Glutamatergic neuron (in vitro differentiated cells): ENCODE measurements around the gene MTPN. TPM values are rescaled to one million over a fixed set of nuclear protein-coding genes. Genes with fewer than 3 reads are reported as not detected.

Source experiments
- DNase-seq: peaks from one replicate; pipeline ENCODE4 v3.0.0; 2022
- H3K27ac Mint-ChIP-seq: one replicate; pipeline ENCODE4 v1.8.0; 2020; ENCODE audit warnings: mild to moderate bottlenecking, mixed read lengths, inconsistent platforms; ENCODE audit not compliant: unreplicated experiment
- H3K27me3 Mint-ChIP-seq: one replicate; pipeline ENCODE4 v1.8.0; 2020; ENCODE audit warnings: mild to moderate bottlenecking, moderate library complexity, mixed read lengths, inconsistent platforms; ENCODE audit not compliant: unreplicated experiment
- H3K36me3 Mint-ChIP-seq: one replicate; pipeline ENCODE4 v1.8.0; 2020; ENCODE audit warnings: mild to moderate bottlenecking, mixed read lengths, inconsistent platforms; ENCODE audit not compliant: unreplicated experiment
- H3K4me1 Mint-ChIP-seq: one replicate; pipeline ENCODE4 v1.8.0; 2020; ENCODE audit warnings: mild to moderate bottlenecking, low read depth, mixed read lengths, inconsistent platforms; ENCODE audit not compliant: unreplicated experiment
- H3K4me3 Mint-ChIP-seq: one replicate; pipeline ENCODE4 v1.8.0; 2020; ENCODE audit warnings: mild to moderate bottlenecking, mixed read lengths, inconsistent platforms; ENCODE audit not compliant: unreplicated experiment
- H3K9me3 Mint-ChIP-seq: one replicate; pipeline ENCODE4 v1.8.0; 2020; ENCODE audit warnings: mild to moderate bottlenecking, moderate library complexity, mixed read lengths, inconsistent platforms; ENCODE audit not compliant: unreplicated experiment
- total RNA-seq: library from RNA; stranded (reverse); fragmentation: NEBNext Ultra II Directional; extraction: Animal tissue kit (Norgen Biotek cat#: 25700); gene quantifications from one replicate; pipeline ENCODE4 v1.2.1, GENCODE V29; 2021; ENCODE audit not compliant: unreplicated experiment
- TF ChIP-seq, protein P1 (sequence below): fragments of 200-600 bp; sonication (generic); IDR thresholded peaks from one replicate; pipeline ENCODE4 v1.5.0; 2021; ENCODE audit not compliant: partially characterized antibody, unreplicated experiment

MTPN gene
- total RNA-seq, 1 donor from 2014 or later, result 181 TPM

DNA sequence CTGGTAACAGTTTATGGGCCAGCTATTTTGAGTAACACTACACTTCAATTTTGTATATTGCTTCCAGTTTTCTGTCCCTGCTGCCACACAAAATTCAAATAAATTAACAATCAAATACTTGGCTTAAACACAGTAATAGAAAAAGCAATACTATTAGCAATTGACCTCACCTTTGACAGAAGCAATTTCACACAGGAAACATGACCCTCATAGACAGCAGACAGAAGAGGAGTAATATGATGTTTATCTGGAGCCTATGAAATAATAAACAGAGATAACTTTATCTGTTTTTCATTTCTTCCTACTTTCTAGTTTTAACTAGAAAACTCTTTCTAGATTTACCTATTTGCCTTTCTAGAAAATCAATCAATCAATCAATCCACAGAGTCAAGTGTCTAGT, 26.7 kb downstream of the MTPN start:
- H3K27me3 Mint-ChIP-seq, result no peaks in the 10 kb centered on the region

DNA sequence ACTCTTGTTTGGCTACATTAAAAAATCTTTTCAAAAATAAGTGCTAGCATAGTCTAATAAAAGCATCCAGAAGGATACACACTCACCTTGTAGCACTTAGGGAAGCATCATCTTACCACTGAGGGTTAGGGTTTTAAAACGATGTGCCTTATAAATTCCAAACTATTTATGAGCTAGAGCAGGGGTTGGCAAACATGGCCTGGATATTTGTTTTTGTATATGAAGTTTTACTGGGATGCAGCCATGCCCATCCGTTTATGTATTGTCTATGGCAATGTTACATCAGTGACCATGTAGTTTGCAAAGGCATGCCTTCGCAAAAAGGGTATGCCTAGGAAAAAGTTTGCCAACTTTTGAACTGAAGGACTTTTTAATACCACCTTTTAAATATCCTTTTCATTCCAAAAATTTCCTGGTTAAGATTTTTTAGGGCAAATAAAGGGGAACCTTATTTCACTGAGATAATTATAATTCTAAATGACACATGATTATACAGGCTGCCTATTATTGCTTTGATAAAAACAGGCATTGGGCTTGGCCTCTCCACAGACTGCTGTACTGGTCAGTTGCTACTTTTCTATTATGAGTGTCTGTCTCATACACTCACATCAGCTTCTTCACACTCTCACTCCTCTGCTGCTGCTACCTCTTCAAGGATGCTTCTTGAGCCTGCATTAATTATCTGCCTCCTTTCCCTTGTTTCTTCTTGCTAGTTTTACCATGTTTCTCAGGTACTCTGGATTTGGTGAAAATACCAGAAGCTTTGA, 30.7 kb downstream of the MTPN start:
- Mint-ChIP-seq H3K27ac (no peak overlapping the region), H3K4me1 (peaks cover 7% of the 10 kb centered on the region)

More for the DNA sequence above, 26.7 kb downstream of the MTPN start:
- no peak for DNase-seq
- peaks cover 1% of the 10 kb centered on the region for H3K9me3 Mint-ChIP-seq
- no peak overlapping the region for H3K4me3 Mint-ChIP-seq
- TF ChIP-seq, protein P1, sequence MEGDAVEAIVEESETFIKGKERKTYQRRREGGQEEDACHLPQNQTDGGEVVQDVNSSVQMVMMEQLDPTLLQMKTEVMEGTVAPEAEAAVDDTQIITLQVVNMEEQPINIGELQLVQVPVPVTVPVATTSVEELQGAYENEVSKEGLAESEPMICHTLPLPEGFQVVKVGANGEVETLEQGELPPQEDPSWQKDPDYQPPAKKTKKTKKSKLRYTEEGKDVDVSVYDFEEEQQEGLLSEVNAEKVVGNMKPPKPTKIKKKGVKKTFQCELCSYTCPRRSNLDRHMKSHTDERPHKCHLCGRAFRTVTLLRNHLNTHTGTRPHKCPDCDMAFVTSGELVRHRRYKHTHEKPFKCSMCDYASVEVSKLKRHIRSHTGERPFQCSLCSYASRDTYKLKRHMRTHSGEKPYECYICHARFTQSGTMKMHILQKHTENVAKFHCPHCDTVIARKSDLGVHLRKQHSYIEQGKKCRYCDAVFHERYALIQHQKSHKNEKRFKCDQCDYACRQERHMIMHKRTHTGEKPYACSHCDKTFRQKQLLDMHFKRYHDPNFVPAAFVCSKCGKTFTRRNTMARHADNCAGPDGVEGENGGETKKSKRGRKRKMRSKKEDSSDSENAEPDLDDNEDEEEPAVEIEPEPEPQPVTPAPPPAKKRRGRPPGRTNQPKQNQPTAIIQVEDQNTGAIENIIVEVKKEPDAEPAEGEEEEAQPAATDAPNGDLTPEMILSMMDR, result no peak
- no peak overlapping the region for H3K27ac Mint-ChIP-seq
- no peaks in the 10 kb centered on the region for H3K36me3 Mint-ChIP-seq
- peaks cover 10% of the 10 kb centered on the region for H3K4me1 Mint-ChIP-seq

DNA sequence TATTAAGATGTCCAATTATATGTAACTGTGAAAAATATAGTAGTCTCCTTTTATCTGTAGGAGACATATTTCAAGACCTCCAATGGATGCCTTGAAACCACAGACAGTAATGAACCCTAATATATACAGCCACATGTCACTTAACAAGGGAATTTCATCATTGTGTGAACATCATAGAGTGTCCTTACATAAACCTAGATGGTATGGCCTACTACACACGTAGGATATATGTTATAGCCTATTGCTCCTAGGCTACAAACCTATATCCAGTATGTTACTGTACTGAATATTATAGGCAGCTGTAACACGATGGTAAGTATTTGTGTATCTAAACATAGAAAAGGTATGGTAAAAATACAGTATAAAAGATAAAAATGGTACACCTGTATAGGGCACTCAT, 32.4 kb downstream of the MTPN start:
- TF ChIP-seq, protein P1, result no peak
- Mint-ChIP-seq H3K4me3 (no peak overlapping the region), H3K27me3 (no peaks in the 10 kb centered on the region), H3K27ac (no peak overlapping the region), H3K4me1 (peaks cover 16% of the 10 kb centered on the region), H3K9me3 (no peaks in the 10 kb centered on the region), H3K36me3 (no peaks in the 10 kb centered on the region)
- DNase-seq, result no peak

More for the DNA sequence above, 30.7 kb downstream of the MTPN start:
- no peaks in the 10 kb centered on the region for H3K27me3 Mint-ChIP-seq
- no peaks in the 10 kb centered on the region for H3K36me3 Mint-ChIP-seq
- TF ChIP-seq, protein P1, result no peak
- H3K9me3 Mint-ChIP-seq, result no peaks in the 10 kb centered on the region
- no peak for DNase-seq
- H3K4me3 Mint-ChIP-seq, result no peak overlapping the region

DNA sequence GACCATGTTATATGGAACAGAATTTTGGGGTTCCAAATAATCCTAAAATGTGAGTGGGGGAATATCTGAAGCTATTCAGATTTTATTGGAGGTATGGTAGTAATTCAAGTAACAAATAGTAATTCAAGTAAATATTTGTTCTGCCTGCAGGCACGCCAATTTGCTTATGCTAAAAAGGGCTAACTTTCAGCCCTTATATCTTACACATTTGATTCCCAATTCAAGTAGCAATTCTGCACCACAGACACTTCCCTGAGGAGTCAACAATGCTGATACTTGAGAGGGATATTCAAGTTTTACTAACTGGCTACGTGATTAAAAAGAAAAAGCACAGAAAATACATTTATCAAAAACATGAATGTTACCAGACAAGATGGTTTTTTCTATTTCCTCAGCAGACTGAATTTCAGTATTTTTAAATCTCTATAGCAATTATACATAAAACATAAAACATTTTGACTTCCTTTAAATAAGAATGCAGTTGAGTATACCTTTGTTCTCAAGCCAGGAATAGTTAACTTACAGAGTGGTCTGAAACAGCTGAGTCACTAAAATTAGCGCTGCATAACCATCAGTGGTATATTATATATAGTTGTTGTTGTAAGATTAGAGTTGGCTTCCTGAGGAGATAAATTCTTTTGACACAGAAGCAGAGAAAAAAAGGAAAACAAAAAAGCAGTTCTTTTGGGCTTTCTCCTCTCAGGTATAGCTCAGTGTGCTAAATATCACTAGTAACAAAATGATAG, 33.9 kb downstream of the MTPN start:
- Mint-ChIP-seq H3K27ac (no peak overlapping the region), H3K27me3 (no peaks in the 10 kb centered on the region), H3K36me3 (no peaks in the 10 kb centered on the region), H3K4me3 (no peak overlapping the region), H3K9me3 (peaks cover 2% of the 10 kb centered on the region), H3K4me1 (peaks cover 24% of the 10 kb centered on the region)
- no peak for DNase-seq
- TF ChIP-seq, protein P1, result no peak

DNA sequence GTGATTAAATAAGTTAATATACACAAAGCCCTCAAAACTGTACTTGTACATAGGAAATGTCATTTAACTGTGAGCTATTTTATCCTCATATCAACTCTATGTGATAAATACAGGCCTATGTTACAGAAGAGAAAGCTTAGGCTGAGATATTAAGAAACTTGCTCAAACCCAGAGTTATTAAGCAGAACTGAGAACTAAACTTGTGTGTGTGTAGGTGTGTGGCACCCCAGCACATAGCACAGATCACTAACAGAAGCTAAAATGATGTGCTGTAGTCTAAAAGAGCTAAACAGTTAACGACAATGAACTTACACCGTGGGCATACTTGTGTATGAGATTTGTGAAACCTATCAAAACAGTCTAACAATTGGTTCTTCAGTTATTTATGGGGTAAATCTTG, 34.5 kb downstream of the MTPN start:
- DNase-seq, result no peak
- H3K27ac Mint-ChIP-seq, result no peak overlapping the region
- no peaks in the 10 kb centered on the region for H3K27me3 Mint-ChIP-seq
- TF ChIP-seq, protein P1, result no peak
- no peaks in the 10 kb centered on the region for H3K36me3 Mint-ChIP-seq
- H3K9me3 Mint-ChIP-seq, result peaks cover 2% of the 10 kb centered on the region
- H3K4me3 Mint-ChIP-seq, result no peak overlapping the region
- peaks cover 24% of the 10 kb centered on the region for H3K4me1 Mint-ChIP-seq
